Caco-2 (cell line): Measurements from ENCODE around the gene SDR39U1. TPM values are rescaled to one million over a fixed set of nuclear protein-coding genes. Genes with fewer than 3 reads are reported as not detected.
"Not testable (repeated sequence)": the region's sequence is repeated elsewhere in the genome, so short reads cannot be mapped to it uniquely, and the experiment has no call there.

Experiments
- Bru-seq: library from RNA; stranded (reverse); fragments of 400-500 nt; gene quantifications from one replicate; lab custom pipeline; 2021; lab: Mats Ljungman, UMichigan
- BruChase-seq, 2 experiments: library from RNA; stranded (reverse); fragments of 400-500 nt; gene quantifications; one replicate each; lab custom pipeline; 2021; lab: Mats Ljungman, UMichigan
- BruUV-seq: library from RNA; stranded (reverse); fragments of 400-500 nt; replicated peaks from 2 replicates; lab custom pipeline; 2021; lab: Mats Ljungman, UMichigan
- CTCF ChIA-PET: fragments of 300-600 bp; sonication (Branson Sonifier 250); formaldehyde crosslinking; loops from one replicate; lab custom pipeline; 2022; ENCODE audit warnings: antibody characterized with exemption; lab: Charles Lee
- POLR2A ChIA-PET: fragments of 300-600 bp; sonication (Branson Sonifier 250); formaldehyde crosslinking; loops from one replicate; lab custom pipeline; 2022; ENCODE audit warnings: antibody characterized with exemption; lab: Charles Lee
- DNase-seq, 2 experiments: peaks; one replicate each; pipeline versions ENCODE4 v3.0.0 to v3.0.0-alpha.2; 2020 to 2022
- H3K27me3 ChIP-seq: replicated peaks from 2 replicates; pipeline ENCODE4 v1.6.0; 2011; ENCODE audit warnings: low read length; ENCODE audit not compliant: control insufficient read depth, insufficient read depth
- H3K36me3 ChIP-seq: 2 replicates; pipeline ENCODE4 v1.5.1; 2011; ENCODE audit warnings: low read length; ENCODE audit not compliant: control insufficient read depth, insufficient read depth
- H3K4me1 ChIP-seq: fragments of 250-450 bp; sonication (Bioruptor Pico); 2 replicates; pipeline ENCODE4 v1.5.1; 2020; ENCODE audit warnings: mild to moderate bottlenecking
- H3K4me3 ChIP-seq: 2 replicates; pipeline ENCODE4 v1.5.1; 2011; ENCODE audit warnings: low read depth, mild to moderate bottlenecking, control low read depth, low read length
- H3K9me3 ChIP-seq: fragments of 250-450 bp; sonication (Bioruptor Pico); 2 replicates; pipeline ENCODE4 v1.5.1; 2020; ENCODE audit warnings: mild to moderate bottlenecking, moderate library complexity
- H3K27ac Mint-ChIP-seq: one replicate; pipeline ENCODE4 v1.8.0; 2022; ENCODE audit warnings: mixed read lengths; ENCODE audit not compliant: unreplicated experiment
- H3K27me3 Mint-ChIP-seq: one replicate; pipeline ENCODE4 v1.8.0; 2022; ENCODE audit warnings: mixed read lengths; ENCODE audit not compliant: insufficient read depth, unreplicated experiment
- H3K36me3 Mint-ChIP-seq: one replicate; pipeline ENCODE4 v1.8.0; 2022; ENCODE audit warnings: mild to moderate bottlenecking, mixed read lengths; ENCODE audit not compliant: insufficient read depth, unreplicated experiment
- H3K4me1 Mint-ChIP-seq: one replicate; pipeline ENCODE4 v1.8.0; 2022; ENCODE audit warnings: low read depth, mixed read lengths; ENCODE audit not compliant: unreplicated experiment
- H3K4me3 Mint-ChIP-seq: one replicate; pipeline ENCODE4 v1.8.0; 2022; ENCODE audit warnings: mild to moderate bottlenecking, moderate library complexity, mixed read lengths; ENCODE audit not compliant: unreplicated experiment
- H3K9me3 Mint-ChIP-seq: one replicate; pipeline ENCODE4 v1.8.0; 2022; ENCODE audit warnings: mixed read lengths; ENCODE audit not compliant: unreplicated experiment
- CTCF ChIP-seq, 2 experiments: fragments of 200-600 bp in 1 of 2; IDR thresholded peaks; 1 replicate in 1 of 2; 2 replicates in 1 of 2; pipeline versions ENCODE4 v1.5.1 to v1.8.0; 2011 to 2022; ENCODE audit warnings: antibody characterized with exemption in 1 of 2, control low read depth in 1 of 2, inconsistent platforms in 1 of 2, low read depth in 1 of 2, low read length in 1 of 2, mild to moderate bottlenecking in 1 of 2, moderate library complexity in 1 of 2; ENCODE audit not compliant: insufficient read depth in 1 of 2, severe bottlenecking in 1 of 2, unreplicated experiment in 1 of 2
- intact Hi-C: fragments of 100-400 bp; cut with micrococcal nuclease; formaldehyde crosslinking; loops from one replicate; pipeline ENCODE4 v1.10.0; 2022; ENCODE audit not compliant: unreplicated experiment
- long read RNA-seq: library from polyadenylated mRNA; stranded (forward); transcript quantifications from one replicate; pipeline ENCODE4 v2.0.0, GENCODE V29; 2022
- total RNA-seq: library from RNA; stranded (reverse); gene quantifications from 2 replicates; pipeline ENCODE4 v1.2.3, GENCODE V29; 2022

The SDR39U1 gene, protein sequence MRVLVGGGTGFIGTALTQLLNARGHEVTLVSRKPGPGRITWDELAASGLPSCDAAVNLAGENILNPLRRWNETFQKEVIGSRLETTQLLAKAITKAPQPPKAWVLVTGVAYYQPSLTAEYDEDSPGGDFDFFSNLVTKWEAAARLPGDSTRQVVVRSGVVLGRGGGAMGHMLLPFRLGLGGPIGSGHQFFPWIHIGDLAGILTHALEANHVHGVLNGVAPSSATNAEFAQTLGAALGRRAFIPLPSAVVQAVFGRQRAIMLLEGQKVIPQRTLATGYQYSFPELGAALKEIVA
- 44.1 and 45.8 TPM in 2 replicates for total RNA-seq
- Bru-seq, nascent RNA = percentile 76 among the genes with signal in this experiment
- percentile 79 among the genes with signal in this experiment for BruChase-seq, experiment 1, labeled RNA remaining after a 2-hour chase
- percentile 85 among the genes with signal in this experiment for BruChase-seq, experiment 2, labeled RNA remaining after a 6-hour chase
- long read RNA-seq, transcript SDR39U1-201 (6 exons, 1,233 nt) = major isoform, 17 of 85 reads
- long read RNA-seq, transcript SDR39U1-203 (5 exons, 1,507 nt) = major isoform, 17 of 85 reads
- long read RNA-seq, transcript SDR39U1-202 (4 exons, 1,041 nt) = minor isoform, 5 of 85 reads
- long read RNA-seq, transcript SDR39U1-209 (4 exons, 1,203 nt) = minor isoform, 5 of 85 reads
- long read RNA-seq, partial matches to known transcripts = 2 of 85 reads
- long read RNA-seq, other reads (novel, unspliced or antisense) = 29 of 85 reads

DNA sequence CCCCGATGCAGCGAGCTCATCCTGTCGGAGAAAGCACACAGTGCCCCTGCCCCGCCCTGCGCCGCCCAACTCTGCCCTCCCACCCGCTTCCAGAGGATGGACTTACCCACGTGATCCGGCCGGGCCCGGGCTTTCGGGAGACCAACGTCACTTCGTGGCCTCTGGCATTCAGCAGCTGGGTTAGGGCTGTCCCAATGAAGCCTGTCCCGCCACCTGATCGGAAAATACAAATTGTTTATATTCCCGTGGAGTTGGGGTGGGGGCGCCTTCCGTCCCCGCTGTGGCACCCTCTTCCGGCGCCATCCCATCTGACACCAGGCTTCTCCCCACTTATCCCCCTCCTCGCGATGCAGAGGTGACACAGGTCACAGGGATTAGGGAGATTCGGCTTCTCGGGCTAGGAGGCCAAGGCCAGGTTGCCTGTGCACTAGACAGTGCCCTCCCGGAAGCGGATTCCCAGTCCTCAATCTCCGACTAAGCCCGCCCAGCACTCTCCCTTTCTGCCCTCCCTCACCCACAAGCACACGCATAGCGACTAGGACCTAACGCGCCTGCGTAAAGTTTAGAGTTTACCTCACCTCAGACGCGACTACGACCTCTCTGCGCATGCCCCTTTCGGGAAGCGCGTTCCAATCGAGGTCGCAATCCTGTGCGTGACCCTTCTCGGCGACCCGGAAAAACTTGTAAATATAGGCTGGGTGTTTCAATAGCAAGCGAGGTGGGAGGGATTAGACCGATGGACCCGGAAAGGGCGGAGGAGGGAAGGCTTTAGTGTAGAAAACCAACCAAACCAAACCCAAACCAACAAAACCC, at the start of gene SDR39U1:
SDR39U1 (minus strand) TSS at position 537 of the 813 bp plus-strand sequence; CDS start at position 530, 7 bp downstream.
- no TSS peak for BruUV-seq
- peaks cover 41% of the 10 kb centered on the region for H3K36me3 Mint-ChIP-seq

GRCh38 chr14:24491586-24492408, 49.2 kb upstream of the SDR39U1 start:
- H3K4me1 ChIP-seq, H3K9me3 ChIP-seq, H3K27ac Mint-ChIP-seq, CTCF ChIA-PET, H3K27me3 ChIP-seq, POLR2A ChIA-PET, BruUV-seq, H3K36me3 Mint-ChIP-seq, H3K36me3 ChIP-seq, H3K27me3 Mint-ChIP-seq, intact Hi-C loops, H3K9me3 Mint-ChIP-seq, H3K4me1 Mint-ChIP-seq: not testable (repeated sequence)
- H3K4me3 ChIP-seq = 0 out of 2 replicates have a peak overlapping the region, but pooled peaks have one; percentile 13
- DNase-seq = peak; percentile 17 to 43
- peak overlapping the region; percentile 63 for H3K4me3 Mint-ChIP-seq

More for the DNA sequence above, at the start of gene SDR39U1:
- no peaks in the 10 kb centered on the region for H3K9me3 ChIP-seq
- H3K27ac Mint-ChIP-seq = peak within 1 kb of the TSS; percentile 94
- H3K4me3 ChIP-seq = peak within 1 kb of the TSS; percentile 76
- TF ChIP-seq CTCF (IDR thresholded peaks at IDR 0.05; ENCODE audit: insufficient read depth in 1 of 2, low read depth in 1 of 2, low read length in 1 of 2, severe bottlenecking in 1 of 2, unreplicated experiment in 1 of 2) = no peak
- POLR2A ChIA-PET = interaction anchor here (0.5 to 2.3 kb wide), 11 partner anchors 11 to 254 kb away, joined by 3 to 8 read pairs (median 5); partner anchors contain the start of genes CBLN3, CHMP4A, IPO4 and KHNYN
- H3K4me1 ChIP-seq = no peaks in the 10 kb centered on the region; the same call in 1 of the 2 replicates
- H3K27me3 Mint-ChIP-seq = no peaks in the 10 kb centered on the region
- DNase-seq = peak; percentile 96 to 98
- peak within 1 kb of the TSS; percentile 81 for H3K4me3 Mint-ChIP-seq
- intact Hi-C loops = no loop called here
- no peaks in the 10 kb centered on the region; the same call in none of the 2 replicates for H3K36me3 ChIP-seq
- no peaks in the 10 kb centered on the region for H3K27me3 ChIP-seq
- CTCF ChIA-PET = interaction anchor here (1.0 to 1.6 kb wide), 7 partner anchors 11 to 134 kb away, joined by 3 to 27 read pairs (median 6); partner anchors contain the start of genes CBLN3, CIDEB and KHNYN
- peaks cover 8% of the 10 kb centered on the region for H3K4me1 Mint-ChIP-seq
- H3K9me3 Mint-ChIP-seq = no peaks in the 10 kb centered on the region
